Ascending aorta (tissue), 2 donors: ENCODE data around the gene ERCC2. TPM values are rescaled to one million over a fixed set of nuclear protein-coding genes. Genes with fewer than 3 reads are reported as not detected.

ENCODE experiments used
- DNase-seq, 2 donors: peaks; one replicate each; pipeline ENCODE4 v3.0.0-alpha.2; 2019; ENCODE audit warnings: low spot score in 2 of 2
- H3K27ac ChIP-seq, 2 donors: fragments of 200-600 bp; sonication (generic); one replicate each; pipeline ENCODE4 v1.5.1; 2016 to 2017; ENCODE audit warnings: mild to moderate bottlenecking in 1 of 2
- H3K27me3 ChIP-seq: fragments of 200-600 bp; sonication (generic); one replicate; pipeline ENCODE4 v1.5.1; 2017
- H3K36me3 ChIP-seq, 2 donors: fragments of 200-600 bp; sonication (generic); one replicate each; pipeline ENCODE4 v1.5.1; 2016
- H3K4me1 ChIP-seq, 2 donors: fragments of 200-600 bp; sonication (generic); one replicate each; pipeline ENCODE4 v1.5.1; 2016 to 2017; ENCODE audit warnings: mild to moderate bottlenecking in 1 of 2
- H3K4me3 ChIP-seq, 2 donors: fragments of 200-600 bp; sonication (generic); one replicate each; pipeline ENCODE4 v1.5.1; 2016 to 2017; ENCODE audit warnings: mild to moderate bottlenecking in 1 of 2
- H3K9me3 ChIP-seq, 2 donors: fragments of 200-600 bp; sonication (generic); one replicate each; pipeline ENCODE4 v1.5.1; 2016
- intact Hi-C: fragments of 100-400 bp; cut with DNase I; formaldehyde crosslinking; loops from one replicate; pipeline ENCODE4 v1.15.1; 2023
- total RNA-seq: library from RNA; depleted of rRNA; stranded (reverse); fragments of >200 nt; gene quantifications from one replicate; pipeline ENCODE4 v1.1.0, GENCODE V29; 2016
- TF ChIP-seq, protein P1 (sequence below), 3 experiments: fragments of 200-600 bp in 2 of 3; fragments of 450-650 bp in 1 of 3; sonication (generic) in 2 of 3; IDR thresholded peaks; one replicate each; pipeline ENCODE4 v1.5.1; 2016 to 2019; ENCODE audit warnings: antibody characterized with exemption in 3 of 3, mild to moderate bottlenecking in 1 of 3, moderate library complexity in 1 of 3

The ERCC2 gene
- total RNA-seq, 1 donor from 2014 or later: 22.4 TPM

DNA sequence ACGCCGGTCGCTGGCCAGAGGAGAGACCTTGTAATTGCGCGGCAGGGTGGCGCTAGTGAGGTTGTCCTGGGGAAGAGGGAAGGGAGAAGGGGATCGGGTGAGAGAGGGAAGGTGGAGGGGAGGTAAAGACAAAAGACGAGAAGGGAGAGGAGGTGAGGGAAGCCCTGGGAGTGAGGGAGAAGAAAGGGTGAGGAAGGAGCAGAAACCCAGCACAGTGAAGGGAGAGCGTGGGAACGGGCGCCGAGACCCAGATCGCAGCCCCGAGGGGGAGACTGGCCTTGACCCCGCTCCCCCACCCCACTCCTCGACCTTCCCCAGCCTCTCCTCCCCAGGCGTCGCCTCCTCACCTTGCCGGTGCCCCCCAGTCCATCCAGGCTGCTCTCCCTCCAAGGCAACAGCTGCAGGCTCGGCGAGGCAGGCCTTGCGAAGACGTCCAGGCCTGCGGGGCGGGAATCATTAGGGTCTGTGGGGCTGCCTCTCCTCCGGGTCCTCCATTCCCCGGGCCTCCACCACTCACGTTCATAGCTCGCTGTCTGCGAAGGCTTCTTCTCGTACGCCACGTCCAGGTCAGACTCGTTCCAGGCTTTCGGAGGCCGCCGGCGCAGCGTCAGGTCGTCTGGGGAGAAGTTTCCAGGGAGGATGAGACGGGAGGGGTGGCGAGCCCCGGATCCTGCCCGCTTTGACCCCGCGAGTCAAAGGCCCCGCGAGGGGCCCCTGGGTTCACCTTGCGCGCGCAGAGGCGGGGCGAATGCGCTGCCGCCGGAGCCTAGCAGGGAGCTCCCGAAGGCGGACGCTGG, 25.6 kb upstream of the ERCC2 start:
- TF ChIP-seq, protein P1, sequence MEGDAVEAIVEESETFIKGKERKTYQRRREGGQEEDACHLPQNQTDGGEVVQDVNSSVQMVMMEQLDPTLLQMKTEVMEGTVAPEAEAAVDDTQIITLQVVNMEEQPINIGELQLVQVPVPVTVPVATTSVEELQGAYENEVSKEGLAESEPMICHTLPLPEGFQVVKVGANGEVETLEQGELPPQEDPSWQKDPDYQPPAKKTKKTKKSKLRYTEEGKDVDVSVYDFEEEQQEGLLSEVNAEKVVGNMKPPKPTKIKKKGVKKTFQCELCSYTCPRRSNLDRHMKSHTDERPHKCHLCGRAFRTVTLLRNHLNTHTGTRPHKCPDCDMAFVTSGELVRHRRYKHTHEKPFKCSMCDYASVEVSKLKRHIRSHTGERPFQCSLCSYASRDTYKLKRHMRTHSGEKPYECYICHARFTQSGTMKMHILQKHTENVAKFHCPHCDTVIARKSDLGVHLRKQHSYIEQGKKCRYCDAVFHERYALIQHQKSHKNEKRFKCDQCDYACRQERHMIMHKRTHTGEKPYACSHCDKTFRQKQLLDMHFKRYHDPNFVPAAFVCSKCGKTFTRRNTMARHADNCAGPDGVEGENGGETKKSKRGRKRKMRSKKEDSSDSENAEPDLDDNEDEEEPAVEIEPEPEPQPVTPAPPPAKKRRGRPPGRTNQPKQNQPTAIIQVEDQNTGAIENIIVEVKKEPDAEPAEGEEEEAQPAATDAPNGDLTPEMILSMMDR (IDR thresholded peaks at IDR 0.05): no peak
- intact Hi-C loops: no loop called here
- Histone ChIP-seq H3K9me3 (no peaks in the 10 kb centered on the region), H3K36me3 (peaks cover 25 to 30% of the 10 kb centered on the region in 2 donors), H3K27me3 (no peaks in the 10 kb centered on the region), H3K27ac (no peak overlapping the region), H3K4me1 (peaks cover 0 to 6% of the 10 kb centered on the region in 2 donors), H3K4me3 (no peak overlapping the region)
- DNase-seq: no peak

DNA sequence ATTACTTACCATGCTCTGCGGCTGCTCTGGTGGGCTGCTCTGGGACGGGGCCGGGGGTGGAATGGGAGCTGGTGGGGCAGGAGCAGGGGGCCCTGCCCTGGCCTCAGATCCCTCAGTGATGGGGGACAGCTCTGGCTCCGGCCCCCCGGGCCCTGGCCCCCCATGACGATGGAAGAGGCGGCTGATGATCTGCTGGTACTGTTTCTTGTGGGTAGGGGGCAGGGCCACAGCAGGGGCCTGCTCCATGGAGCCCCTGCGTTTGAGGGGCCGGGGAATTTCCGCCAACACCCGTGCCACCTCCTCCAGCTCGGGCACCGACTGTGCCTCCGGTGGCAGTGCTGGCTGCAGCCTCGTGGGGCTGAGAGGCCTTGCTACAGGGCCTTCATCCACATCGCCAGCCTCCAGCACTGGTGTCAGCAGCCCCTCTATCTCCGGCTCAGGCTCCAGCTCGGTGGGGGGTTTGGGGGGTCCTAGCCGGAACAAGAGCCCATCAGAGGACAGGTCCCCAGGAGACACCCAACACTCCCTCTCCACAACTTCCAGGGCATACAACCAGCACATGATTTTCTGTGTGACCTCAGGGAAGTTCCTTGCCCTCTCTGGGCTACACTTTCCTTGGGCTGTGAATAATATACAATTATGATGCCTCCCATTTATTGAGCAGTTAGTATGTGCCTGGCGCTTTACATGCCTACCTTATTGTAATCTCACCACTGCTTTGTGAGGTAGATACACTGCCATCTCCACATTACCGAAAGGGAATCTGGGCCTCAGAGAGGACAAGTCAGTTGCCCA, 21.7 kb upstream of the ERCC2 start:
- intact Hi-C loops: no loop called here

DNA sequence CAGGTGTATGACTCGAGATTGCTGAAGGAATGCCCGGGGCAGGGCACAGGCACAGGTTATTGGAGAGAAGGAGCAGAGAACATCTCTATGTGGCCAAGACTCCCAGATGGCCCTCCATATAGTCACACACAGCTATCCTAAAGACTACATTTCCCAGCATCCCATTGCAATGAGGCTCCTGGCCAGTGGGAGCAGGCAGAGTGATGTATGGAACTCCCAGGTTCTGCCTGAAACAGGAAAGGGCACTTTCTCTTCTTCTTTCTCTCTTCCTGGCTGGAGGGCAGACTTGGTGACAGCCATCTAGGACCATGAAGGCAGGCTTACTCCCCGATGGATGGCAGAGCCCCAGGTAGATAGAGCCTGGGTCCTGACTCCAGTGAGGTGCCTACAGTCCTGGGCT, 21.0 kb upstream of the ERCC2 start:
- Histone ChIP-seq H3K27me3 (no peaks in the 10 kb centered on the region), H3K36me3 (peaks cover 20 to 27% of the 10 kb centered on the region in 2 donors), H3K4me3 (no peak overlapping the region), H3K27ac (no peak overlapping the region), H3K4me1 (no peaks in the 10 kb centered on the region), H3K9me3 (no peaks in the 10 kb centered on the region)
- TF ChIP-seq, protein P1 (IDR thresholded peaks at IDR 0.05): no peak
- intact Hi-C loops: no loop called here
- DNase-seq: no peak

More for the DNA sequence above, 21.7 kb upstream of the ERCC2 start:
- no peaks in the 10 kb centered on the region for H3K4me1 ChIP-seq
- H3K27me3 ChIP-seq: no peaks in the 10 kb centered on the region
- no peak for DNase-seq
- H3K27ac ChIP-seq: no peak overlapping the region
- TF ChIP-seq, protein P1 (IDR thresholded peaks at IDR 0.05): no peak
- H3K4me3 ChIP-seq: no peak overlapping the region
- H3K9me3 ChIP-seq: no peaks in the 10 kb centered on the region
- H3K36me3 ChIP-seq: peaks cover 25 to 30% of the 10 kb centered on the region in 2 donors

DNA sequence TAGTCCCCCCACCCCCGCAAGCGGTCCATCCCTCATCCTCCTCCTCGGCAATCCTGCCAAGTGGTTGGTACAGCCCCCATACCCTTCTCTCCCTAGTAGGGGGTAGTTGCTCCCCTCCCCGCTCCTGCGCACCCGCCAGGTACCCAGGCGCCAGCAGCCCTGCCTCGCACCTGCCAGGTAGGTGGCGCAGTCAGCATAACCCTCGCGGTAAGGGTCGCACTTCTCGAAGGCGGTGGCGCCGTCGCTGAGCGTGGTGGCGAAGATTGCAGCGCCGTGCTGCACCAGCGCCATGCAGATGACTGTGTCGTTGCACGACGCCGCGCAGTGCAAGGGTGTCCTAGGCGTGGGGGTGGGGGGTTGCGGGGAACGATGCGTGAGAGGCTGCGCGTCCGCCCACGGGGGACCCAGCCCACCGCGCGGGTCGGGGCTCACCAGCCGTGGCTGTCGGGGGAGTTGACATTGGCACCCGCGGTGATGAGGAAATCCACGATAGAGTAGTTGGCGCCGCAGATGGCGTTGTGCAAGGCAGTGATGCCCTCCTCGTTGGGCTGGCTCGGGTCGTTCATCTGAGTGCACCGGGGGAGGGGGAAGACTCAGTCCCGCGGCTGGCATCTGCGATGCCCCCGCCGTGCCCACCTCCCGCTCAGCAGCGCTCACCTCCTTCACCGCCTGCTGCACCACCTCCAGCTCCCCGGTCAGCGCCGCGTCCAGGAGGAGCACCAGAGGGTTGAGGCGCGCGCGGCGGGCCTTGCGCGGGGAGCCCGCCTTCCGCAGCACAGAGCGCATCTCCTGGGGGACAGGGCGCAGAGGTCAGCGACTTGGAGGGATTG, 15.2 kb upstream of the ERCC2 start:
- TF ChIP-seq, protein P1 (IDR thresholded peaks at IDR 0.05): no peak
- Histone ChIP-seq H3K36me3 (no peaks in the 10 kb centered on the region), H3K4me3 (no peak overlapping the region), H3K27ac (no peak overlapping the region), H3K9me3 (no peaks in the 10 kb centered on the region), H3K4me1 (no peaks in the 10 kb centered on the region), H3K27me3 (no peaks in the 10 kb centered on the region)
- intact Hi-C loops: no loop called here
- DNase-seq: no peak

DNA sequence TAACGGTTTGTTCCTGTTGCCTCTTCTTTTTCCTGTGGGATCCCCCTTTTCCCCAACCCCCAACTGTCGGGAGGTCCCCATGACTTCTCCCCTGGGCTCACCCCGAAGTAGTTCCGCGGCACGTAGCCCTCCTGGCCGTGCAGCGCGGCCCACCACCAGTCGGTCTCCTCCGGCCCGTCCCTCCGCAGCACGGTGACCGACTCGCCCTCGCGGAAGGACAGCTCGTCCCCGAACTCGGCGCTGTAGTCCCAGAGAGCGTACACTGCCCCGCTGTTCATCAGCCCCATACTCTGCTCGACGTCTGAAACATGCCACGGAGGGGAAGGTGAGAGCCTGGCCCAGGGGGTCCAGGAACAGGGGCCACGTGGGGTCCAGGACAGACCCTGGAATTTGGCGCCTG, 12.1 kb upstream of the ERCC2 start:
- H3K4me3 ChIP-seq: no peak overlapping the region
- no peak overlapping the region for H3K27ac ChIP-seq
- H3K9me3 ChIP-seq: no peaks in the 10 kb centered on the region
- DNase-seq: no peak
- no peaks in the 10 kb centered on the region for H3K27me3 ChIP-seq
- intact Hi-C loops: no loop called here
- H3K4me1 ChIP-seq: no peaks in the 10 kb centered on the region
- peaks cover 0 to 6% of the 10 kb centered on the region in 2 donors for H3K36me3 ChIP-seq
- TF ChIP-seq, protein P1 (IDR thresholded peaks at IDR 0.05): no peak
